Measurements from ENCODE around the gene CNBP. TPM values are rescaled to one million over a fixed set of nuclear protein-coding genes. Genes with fewer than 3 reads are reported as not detected.

The CNBP gene
- total and polyA plus RNA-seq, 2 of the 13 experiments (the other 11 are each of a cell fraction or from before 2014, with no cell fraction given): 282 to 354 TPM

- TF ChIP-seq ZBTB40 (IDR thresholded peaks at IDR 0.05): peak; percentile 99
- TF ChIP-seq ZBTB40 (CRISPR knock-in tag; IDR thresholded peaks at IDR 0.05): peak; percentile 72
- TF ChIP-seq SNAI1 (CRISPR knock-in tag; IDR thresholded peaks at IDR 0.05; ENCODE audit: borderline replicate concordance): no peak
- no peak for TF ChIP-seq ZMYM3 (CRISPR knock-in tag; IDR thresholded peaks at IDR 0.05)
- peak; percentile 12; the same call in 1 of the 2 replicates for TF ChIP-seq ZNF362 (CRISPR knock-in tag; IDR thresholded peaks at IDR 0.05; ENCODE audit: borderline replicate concordance)
- no peak for TF ChIP-seq NFATC3 (CRISPR knock-in tag; IDR thresholded peaks at IDR 0.05)
- TF ChIP-seq TBX2 (CRISPR knock-in tag; IDR thresholded peaks at IDR 0.05; ENCODE audit: borderline replicate concordance): peak; percentile 27; the same call in 1 of the 2 replicates
- peak; percentile 62; the same call in 1 of the 2 replicates for TF ChIP-seq BHLHE40 (IDR thresholded peaks at IDR 0.05; ENCODE audit: low read length)
- TF ChIP-seq ZNF572 (CRISPR knock-in tag; IDR thresholded peaks at IDR 0.05): no peak
- TF ChIP-seq STAT5B (CRISPR knock-in tag; IDR thresholded peaks at IDR 0.05): peak; percentile 86; the same call in 1 of the 2 replicates
- peak; percentile 88; the same call in 1 of the 2 replicates for TF ChIP-seq ZFP82 (CRISPR knock-in tag; IDR thresholded peaks at IDR 0.05; ENCODE audit: borderline replicate concordance)
- peak; percentile 75 for TF ChIP-seq JUN (CRISPR knock-in tag; IDR thresholded peaks at IDR 0.05)
- TF ChIP-seq ZNF879 (CRISPR knock-in tag; IDR thresholded peaks at IDR 0.05): no peak
- no peak for TF ChIP-seq PBX2 (CRISPR knock-in tag; IDR thresholded peaks at IDR 0.05)
- no peak for TF ChIP-seq MXD3 (CRISPR knock-in tag; IDR thresholded peaks at IDR 0.05)
- TF ChIP-seq ZNF350 (CRISPR knock-in tag; IDR thresholded peaks at IDR 0.05; ENCODE audit: borderline replicate concordance, low read depth): peak; percentile 66; the same call in 1 of the 2 replicates
Measured at GRCh38 chr3:129160891-129161859, 22.5 kb downstream of the CNBP start, which contains the start of gene ISY1 (continued).

All from HepG2 (cell line).